Measurements from ENCODE around the gene NPAS3.

- TF ChIP-seq TAF1 (IDR thresholded peaks at IDR 0.05; ENCODE audit: borderline replicate concordance, insufficient read depth, low read length) (no peak), POLR2AphosphoS5 (IDR thresholded peaks at IDR 0.05; ENCODE audit: low read depth, low read length) (no peak), SIN3A (IDR thresholded peaks at IDR 0.05; ENCODE audit: borderline replicate concordance, insufficient read depth, low read length) (no peak)
- TF ChIP-seq, protein P1, sequence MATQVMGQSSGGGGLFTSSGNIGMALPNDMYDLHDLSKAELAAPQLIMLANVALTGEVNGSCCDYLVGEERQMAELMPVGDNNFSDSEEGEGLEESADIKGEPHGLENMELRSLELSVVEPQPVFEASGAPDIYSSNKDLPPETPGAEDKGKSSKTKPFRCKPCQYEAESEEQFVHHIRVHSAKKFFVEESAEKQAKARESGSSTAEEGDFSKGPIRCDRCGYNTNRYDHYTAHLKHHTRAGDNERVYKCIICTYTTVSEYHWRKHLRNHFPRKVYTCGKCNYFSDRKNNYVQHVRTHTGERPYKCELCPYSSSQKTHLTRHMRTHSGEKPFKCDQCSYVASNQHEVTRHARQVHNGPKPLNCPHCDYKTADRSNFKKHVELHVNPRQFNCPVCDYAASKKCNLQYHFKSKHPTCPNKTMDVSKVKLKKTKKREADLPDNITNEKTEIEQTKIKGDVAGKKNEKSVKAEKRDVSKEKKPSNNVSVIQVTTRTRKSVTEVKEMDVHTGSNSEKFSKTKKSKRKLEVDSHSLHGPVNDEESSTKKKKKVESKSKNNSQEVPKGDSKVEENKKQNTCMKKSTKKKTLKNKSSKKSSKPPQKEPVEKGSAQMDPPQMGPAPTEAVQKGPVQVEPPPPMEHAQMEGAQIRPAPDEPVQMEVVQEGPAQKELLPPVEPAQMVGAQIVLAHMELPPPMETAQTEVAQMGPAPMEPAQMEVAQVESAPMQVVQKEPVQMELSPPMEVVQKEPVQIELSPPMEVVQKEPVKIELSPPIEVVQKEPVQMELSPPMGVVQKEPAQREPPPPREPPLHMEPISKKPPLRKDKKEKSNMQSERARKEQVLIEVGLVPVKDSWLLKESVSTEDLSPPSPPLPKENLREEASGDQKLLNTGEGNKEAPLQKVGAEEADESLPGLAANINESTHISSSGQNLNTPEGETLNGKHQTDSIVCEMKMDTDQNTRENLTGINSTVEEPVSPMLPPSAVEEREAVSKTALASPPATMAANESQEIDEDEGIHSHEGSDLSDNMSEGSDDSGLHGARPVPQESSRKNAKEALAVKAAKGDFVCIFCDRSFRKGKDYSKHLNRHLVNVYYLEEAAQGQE (IDR thresholded peaks at IDR 0.05; ENCODE audit: insufficient read depth in 1 of 2, low read depth in 2 of 2, low read length in 2 of 2), result no peak
These were observed 657.8 kb downstream of the NPAS3 start for GRCh38 chr14:33596211-33597080.

Data from PFSK-1 (cell line).